GM11168 (cell line): Measurements from ENCODE around the gene MAT2A.
"Not testable (repeated sequence)": the region's sequence is repeated elsewhere in the genome, so short reads cannot be mapped to it uniquely, and the experiment has no call there.

Experiments
- in situ Hi-C: fragments of 300-500 bp; cut with MboI; formaldehyde crosslinking; loops from one replicate; pipeline ENCODE4 v1.12.0; 2022; ENCODE audit warnings: low sequenced_read_pairs; ENCODE audit not compliant: unreplicated experiment

MAT2A gene

DNA sequence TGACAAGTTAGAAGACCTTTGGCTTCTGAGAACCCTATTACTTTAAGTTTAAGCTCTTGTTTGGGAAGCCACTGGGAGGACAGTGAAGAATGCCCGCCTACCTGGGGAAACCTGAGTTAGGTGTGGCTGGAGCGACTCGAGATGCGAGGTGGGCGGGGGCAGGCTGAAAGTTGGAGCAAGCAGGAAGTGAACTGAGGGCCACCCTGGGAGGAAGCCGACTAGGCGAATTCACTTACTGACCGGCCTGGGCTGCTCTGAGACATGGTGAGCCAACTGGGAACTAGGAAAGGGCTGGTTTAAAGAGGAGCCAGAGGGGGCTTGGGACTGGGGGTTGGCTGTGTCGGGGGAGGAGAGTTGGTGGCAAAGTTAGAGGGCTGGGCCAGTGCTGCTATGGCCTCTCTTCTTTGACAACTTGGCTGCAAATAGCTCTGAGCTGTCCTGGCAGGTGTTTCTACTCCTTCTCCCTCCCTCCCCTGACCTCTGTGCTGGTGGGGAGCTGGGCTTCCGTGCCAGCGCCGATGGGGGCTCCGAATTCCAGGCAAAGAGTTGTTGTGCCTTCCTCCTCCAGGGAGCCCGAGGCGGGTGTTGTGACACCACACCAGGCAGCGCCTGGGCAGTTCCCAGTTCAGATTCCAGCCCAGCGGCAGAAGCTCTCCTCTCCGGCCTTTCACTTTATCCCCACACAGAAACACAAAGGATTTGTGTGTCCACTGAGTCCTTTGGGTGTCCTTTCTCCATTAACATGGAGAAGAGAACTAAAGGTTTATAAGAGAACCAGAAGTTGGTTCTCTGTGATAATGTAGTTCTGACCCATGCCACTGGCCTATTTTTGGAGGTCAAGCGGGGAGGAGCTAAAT is 38.6 kb downstream of the MAT2A start, which contains the start of gene VAMP8:
Gene VAMP8 (plus strand): TSS at position 201 of the 857 bp plus-strand sequence. CDS start 61 bp downstream, at position 262.
- in situ Hi-C loops, result no loop called here

DNA sequence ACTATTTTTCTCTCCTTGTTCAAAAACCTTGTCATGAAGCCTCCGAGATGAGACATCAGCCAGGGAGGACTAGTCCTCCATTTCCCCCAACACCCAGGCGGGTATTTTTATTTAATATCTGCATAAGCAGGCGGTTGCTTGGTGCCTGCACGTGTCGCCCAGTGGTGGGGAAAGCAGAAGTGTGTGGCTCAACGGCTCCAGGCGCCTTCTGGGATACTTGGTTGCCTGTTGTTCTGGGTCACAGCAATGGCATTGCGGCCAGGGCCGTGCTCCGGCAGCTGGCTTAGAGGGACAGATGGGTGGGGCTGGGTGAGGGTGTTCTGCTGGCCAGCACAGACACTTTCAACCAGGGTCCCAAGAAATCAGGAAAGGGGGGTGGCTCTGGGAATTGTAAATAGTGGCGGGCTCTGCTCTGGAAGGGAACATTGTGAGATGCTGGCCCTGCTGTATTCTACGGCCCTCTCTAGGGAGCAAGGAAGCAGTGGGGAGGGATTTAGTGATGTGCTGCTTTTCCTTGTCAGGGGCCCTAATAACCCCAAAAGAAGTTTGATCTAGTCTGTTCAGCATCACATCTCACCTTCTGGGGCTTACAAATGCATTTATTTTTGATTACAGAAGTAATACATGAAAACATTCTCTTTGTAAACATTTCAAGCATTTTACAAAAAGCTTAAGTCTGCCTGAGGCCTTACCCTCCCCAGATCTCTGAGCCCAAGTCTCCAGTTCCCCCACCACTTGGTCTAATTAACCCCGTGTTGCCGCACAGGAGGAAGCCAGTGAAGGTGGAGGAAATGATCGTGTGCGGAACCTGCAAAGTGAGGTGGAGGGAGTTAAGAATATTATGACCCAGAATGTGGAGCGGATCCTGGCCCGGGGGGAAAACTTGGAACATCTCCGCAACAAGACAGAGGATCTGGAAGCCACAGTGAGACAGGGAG is 39.5 kb downstream of the MAT2A start:
- in situ Hi-C loops, result no loop called here

DNA sequence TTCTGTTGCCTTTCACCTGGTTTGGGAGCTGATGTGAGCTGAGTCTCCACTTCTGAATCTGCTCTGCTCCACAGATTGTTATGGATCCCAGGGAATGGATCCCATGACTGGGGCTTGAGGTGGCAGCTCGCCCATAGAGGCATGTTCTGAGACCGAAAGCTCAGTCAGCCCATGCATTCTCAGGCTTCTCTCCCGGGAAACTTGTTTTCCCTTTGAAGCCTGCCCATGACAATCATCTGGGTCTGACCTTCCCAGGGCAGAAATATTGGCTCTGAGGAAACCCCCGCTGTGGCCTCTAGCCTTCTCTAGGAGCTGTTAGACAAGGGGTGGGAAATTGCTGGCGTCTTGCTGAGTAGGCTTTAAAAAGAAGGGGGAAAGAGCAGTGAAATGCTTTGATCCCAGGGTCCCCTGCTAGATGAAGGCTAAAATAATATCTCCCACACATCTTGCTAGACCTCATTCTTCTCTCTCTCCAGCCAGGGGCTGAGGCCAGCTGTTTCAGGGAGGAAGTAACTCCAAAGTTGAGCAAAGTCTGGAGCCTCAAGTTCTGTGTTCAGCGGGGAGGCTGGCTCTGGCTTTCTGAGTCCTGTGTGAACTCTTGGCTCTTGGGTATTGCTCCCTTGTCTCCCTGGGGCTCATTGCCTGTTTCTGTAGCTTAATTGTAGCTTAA is 40.4 kb downstream of the MAT2A start:
- in situ Hi-C loops, result no loop called here

DNA sequence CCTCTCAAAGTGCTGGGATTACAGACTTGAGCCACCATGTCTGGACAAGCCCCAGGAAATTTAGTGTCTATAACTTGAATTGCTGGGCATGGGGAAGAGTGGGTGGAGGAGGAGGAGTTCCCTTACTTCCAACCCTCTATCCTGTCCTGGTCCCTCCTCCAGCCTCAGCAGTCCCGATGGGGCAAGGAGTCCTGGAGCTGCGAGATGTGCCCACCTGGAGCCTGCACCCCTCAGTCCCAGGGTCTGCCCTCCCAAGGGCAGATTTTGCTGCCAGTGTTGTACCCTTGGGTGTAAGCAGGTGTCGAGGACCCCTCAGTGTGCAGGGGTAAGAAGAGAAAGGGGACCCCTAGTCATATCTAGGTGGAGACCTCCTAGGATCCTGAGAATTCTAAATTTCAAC is 41.2 kb downstream of the MAT2A start:
- in situ Hi-C loops, result no loop called here

DNA sequence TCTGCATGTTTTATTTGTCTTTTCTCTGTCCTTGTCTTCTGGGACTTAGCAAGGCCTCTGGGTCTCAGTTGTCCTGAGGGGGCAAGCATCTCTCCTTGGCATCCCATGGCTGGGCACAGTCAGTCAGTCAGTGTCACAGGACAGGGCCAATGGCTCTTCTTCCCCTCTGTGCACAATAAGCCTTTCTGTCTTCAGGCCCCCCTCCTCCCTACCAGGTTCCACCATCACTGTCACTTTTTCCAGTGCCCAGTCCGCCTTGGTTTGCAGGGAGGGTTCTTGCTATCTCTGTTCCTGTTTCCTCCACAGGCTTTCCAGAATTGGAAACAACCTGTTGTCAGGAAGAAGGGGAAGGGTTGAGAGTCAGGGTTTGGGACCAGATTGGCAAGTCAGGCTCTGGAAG is 43.5 kb downstream of the MAT2A start:
- in situ Hi-C loops, result no loop called here

DNA sequence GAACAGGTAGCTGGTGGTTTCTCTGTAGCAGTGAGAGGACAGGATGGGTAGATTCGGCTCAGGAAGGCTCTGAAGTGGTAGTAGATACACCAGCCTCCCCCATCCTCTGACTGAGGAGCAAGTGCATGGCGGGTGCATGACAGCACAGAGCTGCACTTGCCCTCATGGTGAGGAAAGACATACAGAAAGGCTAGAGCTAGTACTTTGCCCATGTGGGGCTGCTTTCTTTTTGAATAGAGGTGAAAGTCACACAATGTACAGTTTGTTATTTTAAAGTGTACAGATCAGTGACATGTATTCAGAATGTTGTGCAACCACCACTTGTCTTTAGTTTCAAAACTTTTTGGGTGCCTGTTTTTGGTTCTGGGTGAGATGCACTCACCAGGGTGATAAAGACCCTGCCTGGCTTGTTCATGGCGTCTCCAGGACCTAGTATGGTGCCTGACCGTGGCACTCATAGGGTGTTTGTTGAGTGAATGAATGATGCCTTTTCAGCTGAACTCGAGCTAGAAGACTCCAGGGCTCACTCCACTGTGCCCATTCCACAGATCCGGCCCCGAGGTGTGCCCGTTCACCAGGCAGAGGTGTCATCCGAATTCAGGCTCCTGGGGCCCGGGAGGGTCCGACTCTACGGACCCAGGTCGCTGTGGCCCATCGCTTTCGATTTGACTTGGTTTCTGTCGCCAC is 44.8 kb downstream of the MAT2A start:
- in situ Hi-C loops, result no loop called here

DNA sequence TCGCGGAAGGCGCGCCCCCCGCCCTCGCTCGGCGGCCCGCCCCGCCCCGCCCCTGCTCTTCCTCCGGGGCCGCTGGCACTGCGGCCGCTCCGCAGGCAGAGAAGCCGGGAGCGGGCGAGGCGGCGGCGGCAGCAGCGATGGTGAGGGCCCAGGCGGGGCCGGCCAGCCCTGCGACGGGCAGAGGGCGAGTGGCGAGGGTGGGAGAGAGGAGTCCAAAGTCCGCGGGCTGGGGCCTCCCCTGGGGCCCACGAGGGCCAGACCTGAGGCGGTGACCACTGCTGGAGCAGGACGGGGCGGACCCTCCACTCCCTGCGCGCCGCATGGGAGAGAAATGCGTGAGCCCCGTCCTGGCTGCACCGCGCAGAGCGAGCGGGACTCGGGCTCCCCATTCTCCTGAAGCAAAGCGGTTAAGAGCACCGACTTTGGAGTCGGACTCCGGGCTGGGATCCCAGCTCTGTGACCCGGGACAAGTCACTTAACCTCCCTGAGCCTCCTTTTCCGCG is 45.4 kb downstream of the MAT2A start, which contains the start of gene VAMP5:
Gene VAMP5 (plus strand): TSS at position 78 of the 503 bp plus-strand sequence. CDS start 60 bp downstream, at position 138.
- in situ Hi-C loops, result no loop called here

DNA sequence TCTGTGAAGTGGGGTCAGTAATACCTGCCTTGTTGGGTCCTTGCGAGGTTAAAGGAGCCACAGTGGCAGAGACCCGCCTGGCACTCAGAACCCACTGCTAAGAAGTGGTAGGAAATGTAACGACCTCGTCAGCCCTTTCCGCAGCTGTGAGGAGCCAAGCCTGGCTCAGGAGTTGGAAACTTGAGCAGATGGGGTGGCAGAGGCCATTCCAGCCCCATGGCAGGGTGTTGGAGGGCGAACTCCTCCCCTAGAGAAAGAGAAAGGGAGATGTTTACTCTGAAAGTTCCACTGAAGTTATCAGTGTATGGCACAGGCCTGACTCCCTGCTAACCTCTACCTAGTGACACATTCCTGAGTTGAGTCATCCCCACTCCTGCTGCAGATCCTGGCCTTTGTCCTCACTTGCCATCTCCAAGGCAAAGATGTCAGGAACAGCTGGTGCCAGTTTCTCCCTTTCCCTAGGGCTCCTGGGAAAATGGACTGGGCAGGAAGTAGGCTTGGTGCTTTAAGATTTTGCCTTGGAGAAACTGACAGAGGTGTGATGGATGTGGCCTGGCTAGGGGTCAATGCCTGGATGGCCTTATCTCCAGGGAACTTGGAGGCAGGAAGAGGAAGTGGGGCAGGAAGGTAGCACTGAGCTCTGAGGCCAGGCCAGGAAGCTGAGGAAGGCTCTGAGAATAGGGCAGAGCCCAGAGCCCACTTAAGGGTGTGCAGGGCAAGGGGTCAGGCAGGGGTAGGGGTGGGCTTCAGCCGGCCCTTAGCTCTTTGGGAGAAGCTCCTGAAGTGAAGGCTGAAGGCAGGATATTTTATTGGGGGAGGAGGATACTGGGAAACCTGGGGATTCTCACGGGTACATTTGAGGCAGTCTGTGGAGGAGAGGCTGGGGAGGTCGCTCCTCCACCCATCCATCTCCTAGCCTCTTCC is 46.2 kb downstream of the MAT2A start:
- in situ Hi-C loops, result no loop called here

DNA sequence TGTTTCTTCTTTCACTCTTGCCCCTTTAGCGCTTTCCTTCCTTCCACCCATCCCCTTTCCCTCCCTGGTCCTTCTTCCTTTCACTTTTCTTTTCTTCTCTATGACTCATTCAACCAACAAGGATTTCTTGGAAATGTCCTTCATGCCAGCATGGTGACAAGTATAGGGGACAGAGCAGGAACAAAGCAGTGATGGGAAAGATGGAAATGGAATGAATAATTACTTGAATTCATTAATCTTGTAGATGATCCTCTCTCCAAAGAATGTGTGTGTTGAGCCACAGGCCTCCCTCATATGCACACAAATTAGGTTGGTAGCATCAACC is 46.8 kb downstream of the MAT2A start:
- in situ Hi-C loops, result no loop called here

DNA sequence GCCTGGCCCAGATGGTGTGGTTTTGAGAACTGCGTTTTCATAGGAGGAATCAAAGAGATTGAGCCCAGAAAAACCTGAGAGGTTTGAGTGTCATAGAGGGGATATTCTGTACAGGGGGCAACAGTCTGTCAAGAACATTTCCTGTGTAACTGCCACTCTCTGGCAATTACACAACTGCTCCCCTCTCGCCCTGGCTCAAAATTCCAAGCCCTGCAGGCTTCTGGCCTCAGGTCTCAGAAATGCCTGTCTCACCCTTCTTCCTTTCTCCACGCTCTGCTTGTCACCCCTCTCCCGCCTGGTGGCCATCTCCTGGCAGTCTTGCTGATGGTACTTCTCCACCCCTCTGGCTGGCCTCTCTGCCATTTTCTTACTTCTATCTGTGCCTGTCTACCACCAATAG is 49.3 kb downstream of the MAT2A start:
- in situ Hi-C loops, result no loop called here

DNA sequence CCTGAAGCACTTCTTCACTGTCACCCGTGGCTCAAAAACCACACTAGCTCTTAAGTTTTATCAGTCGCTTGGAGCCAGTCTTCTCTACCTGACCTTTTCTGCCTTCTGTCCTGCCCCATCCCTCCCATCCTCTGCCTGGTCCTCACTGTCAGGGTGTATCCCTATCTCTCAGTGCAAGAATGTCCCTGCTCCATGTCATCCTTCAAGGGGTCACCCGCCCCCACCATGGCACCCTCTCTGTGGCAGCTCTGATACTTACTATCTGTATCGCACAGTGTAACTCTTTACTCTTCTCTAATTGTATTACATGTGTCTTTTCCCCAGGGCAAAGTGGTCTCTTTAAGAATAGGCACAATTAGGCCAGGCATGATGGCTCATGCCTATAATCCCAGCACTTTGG is 49.7 kb downstream of the MAT2A start:
- in situ Hi-C loops, result no loop called here

DNA sequence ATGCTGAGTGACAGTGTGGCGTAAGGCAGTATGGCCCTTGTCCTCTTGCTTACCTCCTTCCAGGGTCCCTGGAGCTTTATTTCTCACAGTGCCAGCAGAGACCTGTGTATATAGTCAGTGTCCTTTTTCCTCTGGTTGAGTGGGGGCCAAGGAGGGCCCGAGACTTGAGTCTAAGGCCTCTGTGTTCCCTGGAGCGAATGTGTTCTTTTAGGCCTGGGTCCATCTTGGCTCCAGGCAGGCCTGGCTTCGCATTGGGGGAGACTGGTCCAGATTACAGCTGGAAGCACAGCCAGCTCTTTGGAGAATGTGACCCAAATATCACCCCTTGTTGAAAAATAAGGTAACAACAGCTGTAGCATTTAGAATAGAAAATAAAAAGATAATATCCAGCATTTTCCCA is 50.2 kb downstream of the MAT2A start:
- in situ Hi-C loops, result no loop called here

DNA sequence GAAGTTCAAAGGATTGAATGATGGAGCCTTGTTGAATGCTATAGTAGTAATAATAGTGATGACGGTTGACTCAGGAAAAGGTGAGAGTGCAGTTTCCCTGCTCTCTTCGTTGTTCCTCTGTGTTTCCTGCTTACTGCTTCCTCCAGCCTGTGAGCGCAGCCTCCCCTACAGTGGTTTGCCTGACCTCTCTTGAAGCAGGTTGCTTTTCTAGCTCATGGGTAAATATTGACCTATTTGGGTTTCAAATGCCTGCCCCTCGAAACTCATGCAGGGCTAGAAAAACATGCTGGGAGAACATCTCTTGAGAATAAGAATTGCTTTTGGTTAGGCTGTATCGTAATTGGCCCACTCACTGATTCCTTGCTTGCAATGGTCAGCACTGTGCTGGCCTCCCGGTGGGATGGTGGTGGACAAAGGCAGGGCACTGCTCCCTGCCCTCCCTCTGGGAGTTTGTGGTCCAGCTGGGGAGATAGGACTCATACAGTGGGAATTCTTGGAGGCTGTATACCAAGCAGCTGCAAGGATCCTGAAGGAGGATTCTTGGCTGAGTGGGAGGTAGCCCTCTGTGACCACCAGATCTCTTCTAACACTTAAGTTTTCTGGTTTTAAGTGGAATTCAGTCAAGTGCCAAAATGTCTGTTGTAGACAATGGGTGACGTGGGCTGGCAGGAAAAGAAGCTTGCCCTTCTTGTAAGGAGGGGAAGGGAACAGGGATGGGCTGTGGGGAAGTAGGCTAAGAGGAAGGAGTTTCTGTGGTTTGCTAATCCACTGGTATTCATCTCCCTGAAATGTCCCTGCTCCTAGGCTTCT is 51.2 kb downstream of the MAT2A start:
- in situ Hi-C loops, result no loop called here

DNA sequence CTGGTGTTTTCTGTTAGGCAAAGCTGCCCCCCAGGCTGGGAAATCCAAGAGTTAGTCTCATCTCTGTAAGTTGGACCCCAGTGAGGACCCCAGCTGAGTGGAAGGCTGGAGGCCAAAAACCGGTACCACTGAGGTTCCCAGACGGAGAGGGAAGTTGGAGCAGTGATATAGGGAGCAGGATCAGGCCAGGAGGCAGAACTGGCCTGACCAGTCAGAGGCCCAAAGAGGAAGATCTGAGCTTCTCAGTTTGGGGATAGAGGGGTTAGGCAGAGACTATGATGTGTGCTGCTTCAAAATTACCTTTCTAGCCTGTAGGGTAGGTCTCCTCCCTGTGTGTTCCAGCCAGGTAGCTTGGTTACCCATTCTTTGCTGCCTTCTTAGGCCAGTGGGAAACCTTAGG is 52.0 kb downstream of the MAT2A start:
- in situ Hi-C loops, result no loop called here

DNA sequence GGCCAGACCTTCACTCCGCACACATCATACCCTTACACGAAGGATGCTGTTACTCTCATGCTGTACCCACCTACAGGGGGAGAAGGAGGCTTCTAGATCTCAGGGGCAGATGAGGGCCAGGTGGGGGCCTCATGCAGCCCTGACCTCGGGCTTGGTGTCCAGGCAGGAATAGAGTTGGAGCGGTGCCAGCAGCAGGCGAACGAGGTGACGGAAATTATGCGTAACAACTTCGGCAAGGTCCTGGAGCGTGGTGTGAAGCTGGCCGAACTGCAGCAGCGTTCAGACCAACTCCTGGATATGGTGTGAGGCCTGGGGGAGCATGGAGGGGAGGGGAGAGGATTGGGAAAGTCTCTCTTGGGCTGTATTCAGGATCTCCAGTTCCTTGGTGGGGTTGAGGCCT is 52.6 kb downstream of the MAT2A start:
- in situ Hi-C loops, result no loop called here

DNA sequence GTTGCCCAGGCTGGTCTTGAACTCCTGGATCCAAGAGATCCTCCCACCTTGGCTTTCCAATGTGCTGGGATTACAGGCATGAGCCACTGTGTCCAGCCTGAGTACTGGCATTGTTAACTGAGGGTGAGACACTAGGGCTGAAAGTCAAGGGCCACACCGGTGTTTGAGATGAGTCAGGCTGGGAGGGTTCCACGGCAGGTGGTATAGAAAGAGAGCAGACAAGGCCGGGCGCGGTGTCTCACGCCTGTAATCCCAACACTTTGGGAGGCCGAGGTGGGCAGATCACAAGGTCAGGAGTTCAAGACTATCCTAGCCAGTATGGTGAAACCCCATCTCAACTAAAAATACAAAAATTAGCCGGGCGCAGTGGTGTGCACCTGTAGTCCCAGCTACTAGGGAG is 53.3 kb downstream of the MAT2A start:
- in situ Hi-C loops, result not testable (repeated sequence)

DNA sequence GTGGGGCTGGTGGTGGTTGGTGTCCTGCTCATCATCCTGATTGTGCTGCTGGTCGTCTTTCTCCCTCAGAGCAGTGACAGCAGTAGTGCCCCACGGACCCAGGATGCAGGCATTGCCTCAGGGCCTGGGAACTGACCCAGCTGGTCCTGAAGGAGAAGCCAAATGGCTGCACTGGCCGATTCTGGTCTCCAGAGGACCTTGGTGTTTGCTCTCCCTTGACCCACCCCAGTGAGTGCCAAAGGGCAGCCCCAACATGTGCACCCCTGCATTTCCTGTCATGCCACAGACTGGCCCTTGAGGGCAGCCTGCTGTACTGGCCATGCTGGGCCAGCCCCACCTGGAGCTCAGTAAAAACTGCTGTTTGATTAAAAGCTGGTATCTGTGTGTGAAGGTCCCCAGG is 54.1 kb downstream of the MAT2A start:
- in situ Hi-C loops, result no loop called here
